GM19240 (cell line): Measurements from ENCODE around the gene MS4A6E.
"Not testable (repeated sequence)": the region's sequence is repeated elsewhere in the genome, so short reads cannot be mapped to it uniquely, and the experiment has no call there.

Experiments
- DNase-seq: peaks from one replicate; pipeline ENCODE4 v3.0.0; 2011; ENCODE audit warnings: low spot score; ENCODE audit not compliant: insufficient read length

MS4A6E gene

DNA sequence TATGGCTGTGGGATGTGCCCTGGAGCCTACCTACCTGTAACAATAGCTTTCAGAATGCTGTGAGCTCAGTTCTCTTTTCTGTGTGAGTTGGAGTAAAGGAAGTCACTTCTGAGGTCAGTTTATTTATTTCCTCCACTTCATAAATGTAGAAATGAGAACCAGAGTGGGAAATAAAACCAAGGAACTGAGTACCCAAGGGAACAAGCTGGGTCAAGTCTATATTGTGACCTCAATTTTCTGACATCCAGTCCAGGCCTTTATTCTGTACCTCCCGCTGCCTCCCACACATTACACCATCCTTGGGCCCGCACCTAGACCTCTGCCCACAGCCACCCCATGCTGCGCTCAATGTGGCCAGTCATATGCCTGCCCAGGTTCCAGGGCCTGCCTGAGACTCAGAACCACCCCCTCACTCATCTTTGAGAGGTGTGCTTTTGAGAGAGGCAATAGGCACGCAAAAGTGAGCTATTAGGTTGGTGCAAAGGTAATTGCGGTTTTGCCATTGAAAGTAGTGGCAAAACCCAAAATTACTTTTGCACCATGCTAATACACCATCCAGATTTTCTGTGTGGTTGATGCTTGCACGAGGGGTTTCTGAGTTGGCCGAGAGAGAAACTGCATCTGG lies 9.8 kb downstream of the MS4A6E start:
- no peak for DNase-seq

DNA sequence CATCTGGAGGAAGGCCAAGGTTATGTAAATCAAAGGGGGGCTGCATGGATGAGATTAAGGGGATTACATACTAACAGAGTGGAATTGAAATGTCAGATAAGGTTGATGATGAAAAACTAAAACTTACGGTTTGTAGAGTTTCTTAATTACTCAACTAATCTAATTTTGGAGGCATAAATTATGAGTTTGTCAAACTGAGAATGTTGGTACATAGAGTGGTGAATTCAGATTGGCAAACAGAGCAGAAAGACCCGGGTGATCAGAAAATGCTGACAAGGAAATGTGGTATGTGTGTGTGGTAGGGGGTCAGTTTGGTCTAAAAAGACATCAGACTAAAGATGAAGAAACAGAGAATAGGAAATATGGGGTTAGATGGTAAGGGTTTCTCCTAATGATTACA lies 11.0 kb downstream of the MS4A6E start:
- no peak for DNase-seq

- DNase-seq, result no peak
Measured at GRCh38 chr11:60339356-60339755, 12.3 kb downstream of the MS4A6E start.

GRCh38 chr11:60343094-60343704 lies 16.1 kb downstream of the MS4A6E start:
- DNase-seq, result no peak

DNA sequence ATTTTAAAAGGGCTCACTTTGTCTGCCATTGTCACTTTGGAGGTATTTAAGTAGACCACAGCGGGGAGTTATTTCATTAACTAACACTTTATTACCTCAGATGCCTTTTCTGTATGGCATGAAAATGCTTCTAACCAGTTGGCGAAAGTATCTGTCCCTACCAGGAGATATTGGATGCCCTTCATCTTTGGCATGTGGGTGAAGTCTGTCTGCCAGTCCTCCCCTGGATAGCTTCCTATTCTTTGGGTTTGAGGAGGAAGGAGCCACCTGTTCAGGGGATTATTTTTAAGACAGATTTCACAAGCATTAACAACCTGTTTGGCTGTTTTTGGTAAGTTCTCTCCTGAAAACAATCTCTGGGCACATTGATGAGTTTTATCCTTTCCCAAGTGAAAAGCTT lies 17.1 kb downstream of the MS4A6E start:
- no peak for DNase-seq

- no peak for DNase-seq
Measured at GRCh38 chr11:60345489-60345888, 18.4 kb downstream of the MS4A6E start.

DNA sequence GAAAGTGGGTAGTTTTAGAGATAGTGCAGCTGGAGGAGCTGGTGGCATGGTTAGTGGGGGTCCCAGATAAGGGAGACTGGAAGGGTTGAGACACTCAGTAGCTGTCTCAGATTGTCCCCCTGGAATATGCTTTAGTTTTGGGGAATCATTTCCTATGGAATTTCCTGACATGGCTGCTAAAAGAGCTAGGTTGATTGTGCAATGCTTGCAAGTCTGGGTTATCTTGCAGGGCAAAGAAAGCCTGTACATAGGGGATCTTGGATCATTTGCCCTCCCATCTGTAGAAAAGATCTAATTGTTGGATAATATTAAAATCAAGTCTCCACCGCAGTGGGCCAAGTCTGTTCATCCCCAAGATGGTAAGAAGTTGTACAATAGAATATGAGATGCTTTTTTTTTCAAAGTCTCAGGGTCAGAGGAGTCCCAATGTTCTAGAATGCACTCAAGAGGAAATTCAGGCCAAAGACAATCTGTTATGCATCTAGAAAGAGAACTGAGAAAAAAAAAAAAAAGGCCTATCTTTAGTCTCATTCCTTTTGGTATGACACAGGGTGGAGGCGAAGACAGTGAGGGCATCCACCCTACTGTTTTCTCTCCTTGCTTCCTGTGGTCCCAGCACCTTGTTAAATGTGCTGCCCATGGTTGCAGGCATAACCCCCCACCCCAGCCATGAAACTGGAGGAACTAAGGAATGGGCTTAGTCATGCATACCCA lies 20.2 kb downstream of the MS4A6E start:
- no peak for DNase-seq

GRCh38 chr11:60348116-60348515 lies 21.1 kb downstream of the MS4A6E start:
- no peak for DNase-seq

DNA sequence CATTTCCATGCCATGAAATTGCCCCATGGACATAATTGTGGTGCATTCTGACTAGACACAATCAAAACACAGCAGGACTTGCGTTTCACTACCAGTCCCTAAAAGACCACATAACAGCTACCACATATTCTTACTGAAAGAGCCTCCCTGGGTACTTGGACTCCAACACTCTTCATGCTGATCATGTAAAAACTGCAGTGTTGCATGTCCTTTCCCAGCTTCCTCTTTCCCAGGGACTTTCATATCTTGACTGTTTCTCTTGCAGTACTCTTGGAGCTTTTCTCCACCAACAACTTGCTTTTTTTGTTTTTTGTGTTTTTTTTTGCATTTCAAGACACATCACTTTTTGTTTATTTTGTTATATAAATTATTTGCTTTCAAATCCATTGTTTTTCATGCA lies 22.9 kb downstream of the MS4A6E start:
- no peak for DNase-seq

GRCh38 chr11:60357771-60358170 lies 30.7 kb downstream of the MS4A6E start:
- DNase-seq, result no peak

- DNase-seq, result no peak
Measured at GRCh38 chr11:60360621-60361020, 33.6 kb downstream of the MS4A6E start.

DNA sequence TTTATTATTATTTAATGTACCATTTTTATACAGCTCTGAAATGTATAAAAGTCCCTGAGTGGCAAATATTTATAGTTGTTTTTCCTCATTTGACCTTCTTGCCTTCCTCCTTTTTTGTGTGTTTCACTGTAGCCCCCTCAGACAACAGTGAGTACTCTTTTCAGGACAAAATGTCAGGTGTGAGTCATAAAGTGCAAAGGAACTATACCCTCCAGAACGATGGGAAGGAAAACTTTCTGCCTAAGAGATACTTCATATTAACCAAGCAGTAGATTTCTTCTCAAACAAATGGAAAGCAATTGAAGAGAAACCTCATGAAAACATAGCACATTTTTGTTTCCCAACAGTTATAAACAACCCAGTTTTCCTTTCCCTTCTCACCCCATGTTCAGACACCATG lies 35.2 kb downstream of the MS4A6E start:
- DNase-seq, result no peak

DNA sequence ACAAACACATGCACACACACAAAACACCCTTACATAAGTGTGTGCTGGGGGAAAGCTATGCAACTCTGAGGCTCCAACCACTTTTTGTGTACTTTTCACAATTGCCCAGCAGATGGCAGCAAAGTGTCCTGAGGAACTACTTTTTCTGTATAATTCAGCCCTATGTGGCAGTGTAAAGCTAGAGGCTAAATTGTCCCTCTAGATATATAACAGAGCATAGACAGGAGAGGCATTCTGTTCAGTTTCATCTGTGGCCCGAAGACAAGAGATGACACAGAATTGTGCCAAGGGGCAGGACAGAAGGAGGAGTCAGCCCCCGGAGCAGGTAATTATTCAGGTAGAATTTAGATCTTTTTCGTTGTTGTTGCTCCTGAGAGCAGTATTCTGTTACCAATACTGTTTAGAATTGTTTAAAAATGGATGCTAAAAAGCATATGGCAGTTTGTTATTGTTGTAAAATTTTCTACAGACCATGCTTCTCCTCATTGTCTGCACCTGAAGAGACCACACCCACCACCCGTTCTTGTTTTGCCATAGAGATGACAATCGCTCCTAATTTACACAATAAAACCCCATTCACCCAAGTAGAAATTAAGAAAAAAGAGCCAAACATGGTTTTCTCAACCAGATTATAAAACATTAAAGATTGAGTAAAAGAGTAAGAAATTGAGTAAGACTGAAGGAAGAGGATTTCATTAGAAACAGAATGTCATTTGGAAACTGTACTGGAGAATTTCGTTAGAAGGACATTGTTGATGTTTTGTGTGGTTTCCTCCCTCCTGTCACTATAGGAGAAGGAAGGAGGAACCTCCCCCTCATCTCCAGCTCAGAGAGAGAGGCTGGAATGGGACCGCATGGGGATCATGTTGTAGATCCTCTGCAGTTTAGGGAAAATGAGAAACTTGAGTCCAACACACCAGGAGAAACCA lies 36.8 kb downstream of the MS4A6E start:
- DNase-seq, result peak; percentile 28

- not testable (repeated sequence) for DNase-seq
Measured at GRCh38 chr11:60366262-60366904, 39.3 kb downstream of the MS4A6E start.

- DNase-seq, result peak; percentile 23
Measured at GRCh38 chr11:60367009-60367408, 40.0 kb downstream of the MS4A6E start.

DNA sequence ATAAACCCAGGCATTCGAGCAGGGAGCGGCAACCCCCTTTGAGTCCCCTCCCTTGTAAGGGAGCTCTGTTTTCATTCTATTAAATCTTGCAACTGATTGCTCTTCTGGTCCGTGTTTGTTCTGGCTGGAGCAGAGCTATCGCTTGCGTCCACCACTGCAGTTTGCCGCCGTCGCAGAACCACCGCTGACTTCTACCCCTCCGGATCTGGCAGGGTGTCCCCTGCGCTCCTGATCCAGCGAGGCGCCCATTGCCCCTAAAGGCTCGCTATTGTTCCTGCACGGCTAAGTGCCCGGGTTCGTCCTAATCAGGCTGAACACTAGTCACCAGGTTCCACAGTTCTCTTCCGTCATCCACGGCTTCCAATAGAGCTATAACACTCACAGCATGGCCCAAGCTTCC lies 40.8 kb downstream of the MS4A6E start:
- no peak for DNase-seq

GRCh38 chr11:60370252-60370810 lies 43.3 kb downstream of the MS4A6E start:
- no peak for DNase-seq

GRCh38 chr11:60370811-60371298 lies 43.8 kb downstream of the MS4A6E start:
- DNase-seq, result no peak

DNA sequence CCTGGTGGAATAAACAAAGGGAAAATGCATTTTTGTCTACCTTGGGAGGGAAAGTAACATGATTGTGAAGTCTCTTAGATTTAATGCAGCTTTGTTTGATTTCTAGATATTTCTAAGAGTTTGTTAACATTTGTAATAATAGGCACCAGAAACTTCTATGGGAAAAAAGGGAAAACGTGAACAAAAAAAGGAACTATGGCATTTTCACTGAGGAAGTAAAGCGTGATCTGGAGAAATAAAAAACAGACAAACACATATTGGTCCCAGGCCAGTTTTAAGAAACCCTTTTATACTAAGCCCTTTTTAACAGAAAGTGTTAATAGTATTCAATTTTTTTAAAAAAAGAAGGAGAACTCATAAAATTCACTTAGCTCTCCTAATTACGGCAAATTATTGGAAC lies 44.3 kb downstream of the MS4A6E start:
- DNase-seq, result no peak

GRCh38 chr11:60371854-60372253 lies 44.8 kb downstream of the MS4A6E start:
- no peak for DNase-seq

GRCh38 chr11:60372767-60373166 lies 45.7 kb downstream of the MS4A6E start:
- no peak for DNase-seq
